HepG2 (cell line): ENCODE results near the gene CNTROB. TPM values are rescaled to one million over a fixed set of nuclear protein-coding genes. Genes with fewer than 3 reads are reported as not detected.

ENCODE experiments used
- AHR ChIP-seq: IDR thresholded peaks from 2 replicates; pipeline ENCODE4 v1.6.1; 2018; ENCODE audit warnings: missing genetic modification reagents, missing compliant biosample characterization
- ARID2 ChIP-seq: sonication (generic); formaldehyde crosslinking; IDR thresholded peaks from 2 replicates; pipeline ENCODE4 v1.8.1; 2022; ENCODE audit warnings: mild to moderate bottlenecking, missing genetic modification reagents, borderline replicate concordance
- CENPX ChIP-seq: sonication (generic); formaldehyde crosslinking; IDR thresholded peaks from 2 replicates; pipeline ENCODE4 v1.9.0; 2021; ENCODE audit warnings: mild to moderate bottlenecking, missing genetic modification reagents, moderate library complexity
- KDM5B ChIP-seq: sonication (generic); formaldehyde crosslinking; IDR thresholded peaks from 2 replicates; pipeline ENCODE4 v1.4.0; 2020; ENCODE audit warnings: missing genetic modification reagents, mild to moderate bottlenecking, borderline replicate concordance
- NCOA1 ChIP-seq: sonication (generic); formaldehyde crosslinking; IDR thresholded peaks from 2 replicates; pipeline ENCODE4 v1.9.0; 2021; ENCODE audit warnings: missing genetic modification reagents
- SALL2 ChIP-seq: sonication (generic); formaldehyde crosslinking; IDR thresholded peaks from 2 replicates; pipeline ENCODE4 v1.8.1; 2023; ENCODE audit warnings: mild to moderate bottlenecking, missing genetic modification reagents, inconsistent platforms
- SRSF4 ChIP-seq: fragments of 200-400 bp; formaldehyde crosslinking; IDR thresholded peaks from one replicate; pipeline ENCODE4 v1.6.1; 2018; ENCODE audit warnings: mild to moderate bottlenecking, low read depth, low read length, moderate library complexity; ENCODE audit not compliant: poor library complexity, severe bottlenecking
- SYNCRIP ChIP-seq: fragments of 200-400 bp; formaldehyde crosslinking; IDR thresholded peaks from 2 replicates; pipeline ENCODE4 v1.6.1; 2018; ENCODE audit warnings: mild to moderate bottlenecking, low read depth, low read length; ENCODE audit not compliant: insufficient read depth
- TAF1 ChIP-seq: sonication (generic); formaldehyde crosslinking; IDR thresholded peaks from 2 replicates; pipeline ENCODE4 v1.4.0; 2020; ENCODE audit warnings: missing genetic modification reagents
- THAP11 ChIP-seq: IDR thresholded peaks from 2 replicates; pipeline ENCODE4 v1.6.1; 2016; ENCODE audit warnings: missing biosample characterization, missing genetic modification reagents
- YEATS2 ChIP-seq: sonication (generic); formaldehyde crosslinking; IDR thresholded peaks from 2 replicates; pipeline ENCODE4 v1.4.0; 2020; ENCODE audit warnings: missing genetic modification reagents, borderline replicate concordance
- ZMYM3 ChIP-seq: sonication (generic); formaldehyde crosslinking; IDR thresholded peaks from 2 replicates; pipeline ENCODE4 v1.5.1; 2020; ENCODE audit warnings: mild to moderate bottlenecking, missing genetic modification reagents
- ZNF224 ChIP-seq: sonication (generic); formaldehyde crosslinking; IDR thresholded peaks from 2 replicates; pipeline ENCODE4 v1.5.0; 2020; ENCODE audit warnings: mild to moderate bottlenecking, missing genetic modification reagents
- ZNF441 ChIP-seq: sonication (generic); formaldehyde crosslinking; IDR thresholded peaks from 2 replicates; pipeline ENCODE4 v1.7.0; 2021; ENCODE audit warnings: missing genetic modification reagents, borderline replicate concordance
- ZNF549 ChIP-seq: sonication (generic); formaldehyde crosslinking; IDR thresholded peaks from 2 replicates; pipeline ENCODE4 v1.5.0; 2020; ENCODE audit warnings: missing genetic modification reagents
- ZNF75D ChIP-seq: sonication (generic); formaldehyde crosslinking; IDR thresholded peaks from 2 replicates; pipeline ENCODE4 v1.8.1; 2023; ENCODE audit warnings: missing genetic modification reagents, mild to moderate bottlenecking, borderline replicate concordance
- ZNF761 ChIP-seq: sonication (generic); formaldehyde crosslinking; conservative IDR thresholded peaks from 2 replicates; pipeline ENCODE4 v1.4.0; 2020; ENCODE audit warnings: mild to moderate bottlenecking, missing genetic modification reagents
- ZNF839 ChIP-seq: sonication (generic); formaldehyde crosslinking; IDR thresholded peaks from 2 replicates; pipeline ENCODE4 v1.4.0; 2020; ENCODE audit warnings: missing genetic modification reagents, mild to moderate bottlenecking, borderline replicate concordance
- ZSCAN21 ChIP-seq: sonication (generic); formaldehyde crosslinking; IDR thresholded peaks from 2 replicates; pipeline ENCODE4 v1.8.0; 2022; ENCODE audit warnings: mild to moderate bottlenecking, missing genetic modification reagents, moderate library complexity, borderline replicate concordance
- ZSCAN9 ChIP-seq: IDR thresholded peaks from 2 replicates; pipeline ENCODE4 v1.6.1; 2016; ENCODE audit warnings: borderline replicate concordance
- polyA plus RNA-seq, 8 experiments: library from polyadenylated mRNA; depleted of rRNA in 3 of 8; stranded (reverse) in 7 of 8; unstranded in 1 of 8; fragments of >200 nt; fragmentation: Illumina TruSeq in 4 of 8; extraction: Trizol in 4 of 8; gene quantifications; 2 replicates each; pipeline versions ENCODE4 v1.2.1 to v1.2.3, GENCODE V29; 2011 to 2016; ENCODE audit warnings: low read depth in 4 of 8, missing spikeins in 1 of 8, mixed read lengths in 1 of 8; ENCODE audit not compliant: insufficient read depth in 1 of 8
- total RNA-seq, 5 experiments: library from RNA; depleted of rRNA; stranded (reverse); fragments of >200 nt; fragmentation: Illumina TruSeq; extraction: Trizol; gene quantifications; 2 replicates each; pipeline ENCODE4 v1.2.3, GENCODE V29; 2016; ENCODE audit warnings: low read depth in 1 of 5
- TF ChIP-seq, protein P1 (sequence below): sonication (generic); formaldehyde crosslinking; IDR thresholded peaks from 2 replicates; pipeline ENCODE4 v1.4.0; 2020; ENCODE audit warnings: mild to moderate bottlenecking, missing genetic modification reagents
- TF ChIP-seq, protein P2 (sequence below): sonication (generic); formaldehyde crosslinking; IDR thresholded peaks from 2 replicates; pipeline ENCODE4 v1.5.0; 2020; ENCODE audit warnings: missing genetic modification reagents
- TF ChIP-seq, protein P3 (sequence below): sonication (generic); formaldehyde crosslinking; IDR thresholded peaks from 2 replicates; pipeline ENCODE4 v1.4.0; 2020; ENCODE audit warnings: missing genetic modification reagents
- TF ChIP-seq, protein P4 (sequence below): sonication (generic); formaldehyde crosslinking; IDR thresholded peaks from 2 replicates; pipeline ENCODE4 v1.5.0; 2020; ENCODE audit warnings: missing genetic modification reagents, mild to moderate bottlenecking, borderline replicate concordance
- TF ChIP-seq, protein P5 (sequence below): sonication (generic); formaldehyde crosslinking; IDR thresholded peaks from 2 replicates; pipeline ENCODE4 v1.5.1; 2020; ENCODE audit warnings: mild to moderate bottlenecking, moderate library complexity, missing genetic modification reagents

Gene CNTROB
- total and polyA plus RNA-seq, 2 of the 13 experiments (the other 11 are each of a cell fraction or from before 2014, with no cell fraction given) = 21.2 to 24.1 TPM

DNA sequence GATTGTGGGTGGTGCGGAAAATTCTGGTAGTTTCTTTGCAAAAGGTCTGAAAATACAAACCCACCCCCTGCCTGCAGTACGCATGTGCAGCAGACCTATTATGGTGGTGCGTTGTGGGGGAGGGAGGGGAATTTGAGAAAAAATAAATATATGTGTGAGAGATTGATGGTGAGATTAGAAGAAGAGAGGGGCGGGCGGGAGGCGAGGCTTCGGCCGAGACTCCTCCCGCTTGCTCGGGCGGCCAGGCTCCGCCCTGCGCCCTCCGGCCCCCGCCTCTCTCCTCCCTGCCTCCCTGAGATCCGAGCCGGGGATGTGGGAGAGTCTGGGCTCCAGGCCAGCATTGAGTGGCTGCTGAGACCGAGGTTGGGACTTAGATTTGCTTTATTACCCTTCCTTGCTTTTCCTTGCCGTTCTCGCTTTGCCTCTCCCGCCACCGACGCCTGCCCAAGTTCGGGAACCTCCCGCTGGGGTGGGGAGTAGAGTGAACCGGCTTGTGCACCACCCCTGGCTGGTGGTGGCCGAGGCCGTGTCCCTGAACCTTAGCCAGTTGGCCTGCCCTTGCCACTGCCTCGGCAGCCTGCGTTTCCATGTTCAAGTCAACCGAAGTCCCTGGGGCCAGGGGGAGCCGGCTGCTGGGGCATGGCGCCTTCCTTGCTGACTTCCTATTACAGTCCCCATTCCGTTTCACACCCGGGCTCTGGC lies 44.4 kb upstream of the CNTROB start (continued):
- TF ChIP-seq SRSF4 (no peak), ZNF75D (CRISPR knock-in tag) (no peak), AHR (CRISPR knock-in tag) (no peak), THAP11 (CRISPR knock-in tag) (peak; percentile 56; the same call in 1 of the 2 replicates), KDM5B (CRISPR knock-in tag) (peak; percentile 80), NCOA1 (CRISPR knock-in tag) (no peak), CENPX (no peak), ZNF839 (no peak), SYNCRIP (no peak), ZNF549 (no peak), TAF1 (peak; percentile 64), ZNF224 (no peak), ZSCAN9 (no peak), ZMYM3 (CRISPR knock-in tag) (peak; percentile 25; the same call in 1 of the 2 replicates), SALL2 (no peak), YEATS2 (CRISPR knock-in tag) (0 out of 2 replicates have a peak, but pooled peaks have one; percentile 24), ARID2 (CRISPR knock-in tag) (0 out of 2 replicates have a peak, but pooled peaks have one; percentile 40), ZSCAN21 (no peak), ZNF761 (CRISPR knock-in tag) (peak; percentile 53; the same call in 1 of the 2 replicates), ZNF441 (peak; percentile 66; the same call in 1 of the 2 replicates)
- TF ChIP-seq, protein P1, sequence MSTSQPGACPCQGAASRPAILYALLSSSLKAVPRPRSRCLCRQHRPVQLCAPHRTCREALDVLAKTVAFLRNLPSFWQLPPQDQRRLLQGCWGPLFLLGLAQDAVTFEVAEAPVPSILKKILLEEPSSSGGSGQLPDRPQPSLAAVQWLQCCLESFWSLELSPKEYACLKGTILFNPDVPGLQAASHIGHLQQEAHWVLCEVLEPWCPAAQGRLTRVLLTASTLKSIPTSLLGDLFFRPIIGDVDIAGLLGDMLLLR = no peak
- TF ChIP-seq, protein P2, sequence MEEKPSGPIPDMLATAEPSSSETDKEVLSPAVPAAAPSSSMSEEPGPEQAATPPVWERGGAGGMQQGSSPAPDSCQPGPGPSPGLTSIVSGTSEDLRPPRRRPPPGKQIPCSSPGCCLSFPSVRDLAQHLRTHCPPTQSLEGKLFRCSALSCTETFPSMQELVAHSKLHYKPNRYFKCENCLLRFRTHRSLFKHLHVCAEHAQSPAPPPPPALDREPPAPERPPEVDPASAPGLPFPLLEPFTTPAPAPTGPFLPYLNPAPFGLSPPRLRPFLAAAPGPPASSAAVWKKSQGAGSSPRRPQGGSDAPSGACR (CRISPR knock-in tag) = 0 out of 2 replicates have a peak, but pooled peaks have one; percentile 62
- TF ChIP-seq, protein P3, sequence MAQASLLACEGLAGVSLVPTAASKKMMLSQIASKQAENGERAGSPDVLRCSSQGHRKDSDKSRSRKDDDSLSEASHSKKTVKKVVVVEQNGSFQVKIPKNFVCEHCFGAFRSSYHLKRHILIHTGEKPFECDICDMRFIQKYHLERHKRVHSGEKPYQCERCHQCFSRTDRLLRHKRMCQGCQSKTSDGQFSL (CRISPR knock-in tag) = no peak
- TF ChIP-seq, protein P4, sequence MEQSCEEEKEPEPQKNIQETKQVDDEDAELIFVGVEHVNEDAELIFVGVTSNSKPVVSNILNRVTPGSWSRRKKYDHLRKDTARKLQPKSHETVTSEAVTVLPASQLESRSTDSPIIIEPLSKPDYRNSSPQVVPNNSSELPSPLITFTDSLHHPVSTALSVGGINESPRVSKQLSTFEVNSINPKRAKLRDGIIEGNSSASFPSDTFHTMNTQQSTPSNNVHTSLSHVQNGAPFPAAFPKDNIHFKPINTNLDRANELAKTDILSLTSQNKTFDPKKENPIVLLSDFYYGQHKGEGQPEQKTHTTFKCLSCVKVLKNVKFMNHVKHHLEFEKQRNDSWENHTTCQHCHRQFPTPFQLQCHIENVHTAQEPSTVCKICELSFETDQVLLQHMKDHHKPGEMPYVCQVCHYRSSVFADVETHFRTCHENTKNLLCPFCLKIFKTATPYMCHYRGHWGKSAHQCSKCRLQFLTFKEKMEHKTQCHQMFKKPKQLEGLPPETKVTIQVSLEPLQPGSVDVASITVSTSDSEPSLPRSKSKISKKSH (CRISPR knock-in tag) = peak; percentile 85; the same call in 1 of the 2 replicates
- TF ChIP-seq, protein P5, sequence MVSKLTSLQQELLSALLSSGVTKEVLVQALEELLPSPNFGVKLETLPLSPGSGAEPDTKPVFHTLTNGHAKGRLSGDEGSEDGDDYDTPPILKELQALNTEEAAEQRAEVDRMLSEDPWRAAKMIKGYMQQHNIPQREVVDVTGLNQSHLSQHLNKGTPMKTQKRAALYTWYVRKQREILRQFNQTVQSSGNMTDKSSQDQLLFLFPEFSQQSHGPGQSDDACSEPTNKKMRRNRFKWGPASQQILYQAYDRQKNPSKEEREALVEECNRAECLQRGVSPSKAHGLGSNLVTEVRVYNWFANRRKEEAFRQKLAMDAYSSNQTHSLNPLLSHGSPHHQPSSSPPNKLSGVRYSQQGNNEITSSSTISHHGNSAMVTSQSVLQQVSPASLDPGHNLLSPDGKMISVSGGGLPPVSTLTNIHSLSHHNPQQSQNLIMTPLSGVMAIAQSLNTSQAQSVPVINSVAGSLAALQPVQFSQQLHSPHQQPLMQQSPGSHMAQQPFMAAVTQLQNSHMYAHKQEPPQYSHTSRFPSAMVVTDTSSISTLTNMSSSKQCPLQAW (CRISPR knock-in tag) = peak; percentile 72; the same call in 1 of the 2 replicates
